GM04504 (cell line): ENCODE data around the gene NCR3LG1.

Experiments used
- DNase-seq: peaks from one replicate; pipeline ENCODE4 v3.0.0-alpha.2; 2012; ENCODE audit warnings: low read depth

Gene NCR3LG1

DNA sequence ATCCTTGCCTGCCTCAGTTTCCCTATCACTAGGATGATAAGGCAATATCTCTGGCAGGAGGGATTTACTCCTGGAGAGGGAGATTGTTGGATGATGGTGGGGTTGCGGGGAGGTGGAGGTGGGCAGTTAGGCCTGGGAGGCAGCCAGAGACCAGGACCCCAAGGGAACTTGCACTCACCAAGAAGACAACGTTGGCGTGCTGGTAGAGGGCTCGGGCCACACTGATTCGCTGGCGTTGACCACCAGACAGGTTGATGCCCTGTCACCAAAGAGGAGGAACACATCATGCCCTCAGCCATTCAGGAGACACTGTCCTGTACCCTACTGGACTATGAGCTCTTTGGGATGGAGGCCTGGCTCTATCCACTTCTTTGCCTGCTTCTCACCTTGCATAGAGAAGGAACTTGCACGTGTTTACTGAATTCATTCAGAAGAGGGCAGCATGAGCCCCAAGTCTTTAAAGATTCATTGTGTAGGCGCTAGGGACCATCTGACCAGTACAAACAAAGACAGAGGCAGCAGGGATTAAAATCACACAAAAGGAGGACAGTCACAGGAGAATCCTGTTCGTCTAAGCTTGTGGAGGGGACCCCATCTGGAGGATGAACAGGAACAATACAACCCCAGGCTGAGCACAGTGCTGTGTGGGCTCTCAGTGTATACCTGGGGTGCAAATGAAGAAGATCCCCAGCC, 61.0 kb downstream of the NCR3LG1 start:
- DNase-seq = no peak

GRCh38 chr11:17413414-17414316, 62.1 kb downstream of the NCR3LG1 start:
- DNase-seq = no peak

- DNase-seq = no peak
Observed at GRCh38 chr11:17414317-17414737, 62.7 kb downstream of the NCR3LG1 start.

DNA sequence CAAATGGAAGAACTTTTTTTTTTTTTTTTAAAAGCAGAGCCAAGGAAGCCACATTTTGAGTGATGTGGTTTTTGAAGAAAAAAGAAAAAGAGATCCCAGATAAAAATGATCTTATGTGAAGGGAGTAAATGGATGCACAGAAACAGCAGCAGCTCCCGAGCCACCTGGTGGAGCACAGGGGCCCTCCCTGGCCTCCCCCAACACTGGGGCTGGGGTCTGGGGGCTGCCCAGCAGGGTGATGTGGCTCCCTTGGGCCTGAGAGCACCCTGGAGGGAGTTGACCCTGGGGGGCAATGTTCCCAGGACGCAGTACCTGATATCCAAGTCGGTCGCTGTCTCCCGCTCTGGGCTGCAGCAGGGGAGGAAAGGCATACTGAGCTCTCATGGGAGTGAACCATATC, 63.4 kb downstream of the NCR3LG1 start:
- no peak for DNase-seq

DNA sequence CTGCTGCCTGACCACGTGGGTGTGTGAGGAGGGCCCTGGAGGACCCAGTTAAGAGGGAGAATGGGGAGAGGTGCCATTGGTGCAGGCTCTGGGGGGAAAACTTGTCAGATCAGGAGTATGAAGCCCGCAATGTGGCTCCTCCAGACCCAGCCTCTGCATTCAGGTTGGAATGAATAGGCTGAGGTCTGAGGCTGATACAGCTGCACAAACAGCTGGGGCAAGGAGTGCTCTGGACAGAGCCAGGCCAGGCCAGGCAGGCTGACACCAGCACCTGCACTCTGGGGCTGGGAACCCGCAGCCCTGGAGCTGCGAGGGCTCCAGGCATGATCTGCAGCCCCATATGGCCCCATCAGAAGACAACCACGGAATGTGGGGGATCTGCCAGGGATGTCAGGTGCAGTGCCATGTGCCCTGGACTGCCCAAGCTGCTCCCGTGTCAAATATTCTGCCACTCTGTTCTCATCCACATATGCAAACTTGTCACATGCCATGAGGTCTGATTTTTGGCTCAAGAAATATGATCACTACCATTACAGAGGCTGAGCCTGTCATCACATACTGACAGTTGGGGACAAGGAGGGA, 64.0 kb downstream of the NCR3LG1 start:
- DNase-seq = no peak

GRCh38 chr11:17416492-17416891, 64.9 kb downstream of the NCR3LG1 start:
- DNase-seq = no peak

DNA sequence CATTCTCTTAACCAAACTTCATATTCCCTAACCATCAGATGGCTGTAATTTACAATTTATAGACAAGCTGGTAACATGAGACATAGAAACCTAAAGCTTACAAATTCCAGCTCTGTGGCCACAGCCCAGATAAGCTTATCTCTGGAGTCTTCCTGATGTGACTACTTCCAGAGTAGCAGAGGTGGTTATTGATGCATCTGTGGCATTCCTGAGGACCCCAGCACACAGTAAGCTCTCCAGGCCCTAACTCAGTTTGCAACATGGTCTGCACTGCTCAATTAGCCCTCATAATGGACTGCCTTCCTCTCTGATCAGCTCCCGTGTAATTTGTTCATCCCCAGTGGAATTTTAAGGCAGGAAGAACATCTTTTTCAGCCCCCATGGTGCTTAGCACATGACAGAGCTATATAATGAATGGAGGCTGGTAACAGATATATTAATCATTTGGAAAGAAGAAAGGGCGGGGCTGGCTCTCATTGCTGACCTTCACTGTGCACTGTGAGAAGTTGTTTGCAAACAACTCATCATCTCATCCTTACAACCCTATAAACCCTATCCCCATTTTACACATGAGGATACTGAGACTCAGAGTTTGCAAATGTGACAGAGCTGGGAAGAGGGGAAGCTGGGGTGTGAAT, 67.0 kb downstream of the NCR3LG1 start:
- DNase-seq = no peak

GRCh38 chr11:17421781-17422180, 70.2 kb downstream of the NCR3LG1 start:
- no peak for DNase-seq

- no peak for DNase-seq
Observed at GRCh38 chr11:17423533-17424310, 72.1 kb downstream of the NCR3LG1 start.

DNA sequence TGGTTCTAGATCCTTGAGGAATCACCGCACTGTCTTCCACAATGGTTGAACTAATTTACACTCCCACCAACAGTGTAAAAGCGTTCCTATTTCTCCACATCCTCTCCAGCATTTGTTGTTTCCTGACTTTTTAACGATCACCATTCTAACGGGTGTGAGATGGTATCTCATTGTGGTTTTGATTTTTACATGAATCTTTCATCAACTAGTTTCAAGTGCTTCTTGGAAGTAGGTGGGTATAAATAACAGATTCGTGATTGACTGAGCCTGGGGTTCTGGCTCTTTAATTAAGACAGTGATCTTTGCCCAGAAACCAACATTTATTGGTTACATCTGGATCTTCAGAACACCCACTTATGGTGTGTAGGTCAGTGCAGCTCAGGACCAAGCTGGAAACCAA, 74.6 kb downstream of the NCR3LG1 start:
- peak; percentile 9 for DNase-seq
